OCI-LY1 (cell line): ENCODE results near the gene SLIT3.

Experiments used
- H2AFZ ChIP-seq: fragments of 200-600 bp; sonication (generic), shearing (Covaris generic); 2 replicates; pipeline ENCODE4 v1.6.0; 2014; ENCODE audit warnings: antibody characterized with exemption, mild to moderate bottlenecking, low read length
- H3F3A ChIP-seq: fragments of 200-600 bp; sonication (generic), shearing (Covaris generic); 2 replicates; pipeline ENCODE4 v1.6.0; 2014; ENCODE audit warnings: mild to moderate bottlenecking, antibody characterized with exemption, low read length, moderate library complexity; ENCODE audit not compliant: insufficient read depth
- H3K27ac ChIP-seq: fragments of 200-600 bp; sonication (generic); 2 replicates; pipeline ENCODE4 v1.5.1; 2014; ENCODE audit warnings: low read length, mixed run types, mild to moderate bottlenecking, low read depth; ENCODE audit not compliant: poor library complexity, severe bottlenecking
- H3K27me3 ChIP-seq: fragments of 200-600 bp; sonication (generic); 2 replicates; pipeline ENCODE4 v1.6.0; 2014; ENCODE audit warnings: antibody characterized with exemption, mild to moderate bottlenecking, low read length, moderate library complexity; ENCODE audit not compliant: insufficient read depth
- H3K36me3 ChIP-seq: fragments of 200-600 bp; sonication (generic); 2 replicates; pipeline ENCODE4 v1.6.1; 2014; ENCODE audit warnings: mild to moderate bottlenecking, antibody characterized with exemption, low read length, moderate library complexity, mixed read lengths; ENCODE audit not compliant: insufficient read depth
- H3K4me1 ChIP-seq: fragments of 200-600 bp; sonication (generic); 2 replicates; pipeline ENCODE4 v1.5.1; 2014; ENCODE audit warnings: mild to moderate bottlenecking, low read length, moderate library complexity; ENCODE audit not compliant: insufficient read depth, severe bottlenecking
- H3K4me2 ChIP-seq: fragments of 200-600 bp; sonication (generic), shearing (Covaris generic); 2 replicates; pipeline ENCODE4 v1.6.1; 2014; ENCODE audit warnings: low read length
- H3K4me3 ChIP-seq: fragments of 200-600 bp; sonication (generic); 2 replicates; pipeline ENCODE4 v1.5.1; 2014; ENCODE audit warnings: low read length, low read depth, mild to moderate bottlenecking, mixed read lengths; ENCODE audit not compliant: poor library complexity, severe bottlenecking
- H3K79me2 ChIP-seq: fragments of 200-600 bp; shearing (Covaris generic); 2 replicates; pipeline ENCODE4 v1.6.1; 2016; ENCODE audit warnings: mixed run types, low read length, mixed read lengths; ENCODE audit not compliant: insufficient read depth
- H3K9ac ChIP-seq: fragments of 200-600 bp; sonication (generic), shearing (Covaris generic); 2 replicates; pipeline ENCODE4 v1.6.1; 2014; ENCODE audit warnings: mild to moderate bottlenecking, low read length, mixed read lengths
- H3K9me2 ChIP-seq: fragments of 200-600 bp; sonication (generic), shearing (Covaris generic); 2 replicates; pipeline ENCODE4 v1.6.1; 2014; ENCODE audit warnings: low read depth, mild to moderate bottlenecking, low read length, mixed read lengths
- H3K9me3 ChIP-seq: fragments of 200-600 bp; shearing (Covaris generic); 2 replicates; pipeline ENCODE4 v1.6.1; 2014; ENCODE audit warnings: low read length, mixed read lengths
- H4K20me1 ChIP-seq: fragments of 200-600 bp; sonication (generic), shearing (Covaris generic); 2 replicates; pipeline ENCODE4 v1.6.0; 2016; ENCODE audit warnings: mild to moderate bottlenecking, low read length; ENCODE audit not compliant: insufficient read depth
- CTCF ChIP-seq: fragments of 200-600 bp; sonication (generic), shearing (Covaris generic); IDR thresholded peaks from 2 replicates; pipeline ENCODE4 v1.5.1; 2017; ENCODE audit warnings: mild to moderate bottlenecking, antibody characterized with exemption, low read length, moderate library complexity, mixed read lengths
- EZH2 ChIP-seq: fragments of 200-600 bp; sonication (generic), shearing (Covaris generic); IDR thresholded peaks from 2 replicates; pipeline ENCODE4 v1.8.0; 2017; ENCODE audit warnings: borderline replicate concordance, mixed run types, mild to moderate bottlenecking, antibody characterized with exemption, low read length, moderate library complexity, mixed read lengths

The SLIT3 gene

GRCh38 chr5:169062690-169063089 lies 238.2 kb downstream of the SLIT3 start:
- Histone ChIP-seq H3K9me2 (no peaks in the 10 kb centered on the region), H3K79me2 (no peaks in the 10 kb centered on the region), H3F3A (no peaks in the 10 kb centered on the region), H2AFZ (no peak overlapping the region), H3K9ac (no peak overlapping the region), H3K9me3 (no peaks in the 10 kb centered on the region), H3K27ac (no peak overlapping the region), H3K4me3 (no peak overlapping the region), H3K4me2 (no peak overlapping the region), H3K36me3 (no peaks in the 10 kb centered on the region), H4K20me1 (no peaks in the 10 kb centered on the region), H3K27me3 (no peaks in the 10 kb centered on the region), H3K4me1 (no peaks in the 10 kb centered on the region)
- TF ChIP-seq CTCF, result no peak
- no peak for TF ChIP-seq EZH2

GRCh38 chr5:169054506-169054905 lies 246.4 kb downstream of the SLIT3 start:
- Histone ChIP-seq H3K27ac (no peak overlapping the region), H3K9me2 (no peaks in the 10 kb centered on the region), H3K9me3 (no peaks in the 10 kb centered on the region), H3K27me3 (0 out of 2 replicates have a peak, but pooled peaks cover 6% of the 10 kb centered on the region), H3K36me3 (no peaks in the 10 kb centered on the region), H3K4me3 (no peak overlapping the region), H3K4me1 (no peaks in the 10 kb centered on the region), H3F3A (no peaks in the 10 kb centered on the region), H3K79me2 (no peaks in the 10 kb centered on the region), H2AFZ (no peak overlapping the region), H4K20me1 (no peaks in the 10 kb centered on the region), H3K4me2 (no peak overlapping the region), H3K9ac (no peak overlapping the region)
- TF ChIP-seq CTCF (no peak), EZH2 (no peak)

- Histone ChIP-seq H4K20me1 (no peaks in the 10 kb centered on the region), H3K9ac (no peak overlapping the region), H3K79me2 (no peaks in the 10 kb centered on the region), H3K9me3 (no peaks in the 10 kb centered on the region), H3K4me2 (no peak overlapping the region), H3K27me3 (0 out of 2 replicates have a peak, but pooled peaks cover 7% of the 10 kb centered on the region), H3K9me2 (no peaks in the 10 kb centered on the region), H3K36me3 (no peaks in the 10 kb centered on the region), H3K4me1 (no peaks in the 10 kb centered on the region), H3K4me3 (no peak overlapping the region), H3K27ac (no peak overlapping the region), H2AFZ (no peak overlapping the region), H3F3A (no peaks in the 10 kb centered on the region)
- TF ChIP-seq EZH2 (no peak), CTCF (no peak)
Observed at GRCh38 chr5:169052207-169052606, 248.7 kb downstream of the SLIT3 start.
